Measurements from ENCODE around the gene C10orf105.

The C10orf105 gene

GRCh38 chr10:71713135-71714030, 6.2 kb downstream of the C10orf105 start:
- Histone ChIP-seq H3K9ac (peak overlapping the region; percentile 78), H3K27me3 (no peaks in the 10 kb centered on the region), H4K20me1 (no peaks in the 10 kb centered on the region), H3K27ac (peak overlapping the region; percentile 95), H3K36me3 (no peaks in the 10 kb centered on the region), H3K4me1 (peaks cover 86% of the 10 kb centered on the region), H3K9me3 (no peaks in the 10 kb centered on the region), H3K4me3 (peak overlapping the region; percentile 55), H3K4me2 (peak overlapping the region; percentile 90)
- no peak for TF ChIP-seq Cebpa-rat (IDR thresholded peaks at IDR 0.05)

GRCh38 chr10:71712572-71713134, 6.9 kb downstream of the C10orf105 start:
- Histone ChIP-seq H3K9me3 (no peaks in the 10 kb centered on the region), H3K4me3 (peak overlapping the region; percentile 55; the same call in 1 of the 2 replicates), H3K4me2 (peak overlapping the region; percentile 90), H3K9ac (peak overlapping the region; percentile 78), H3K4me1 (peaks cover 89% of the 10 kb centered on the region), H3K27me3 (no peaks in the 10 kb centered on the region), H4K20me1 (no peaks in the 10 kb centered on the region), H3K36me3 (no peaks in the 10 kb centered on the region), H3K27ac (peak overlapping the region; percentile 95)
- TF ChIP-seq Cebpa-rat (IDR thresholded peaks at IDR 0.05), result no peak

- TF ChIP-seq Cebpa-rat (IDR thresholded peaks at IDR 0.05), result no peak
- peaks cover 89% of the 10 kb centered on the region for H3K4me1 ChIP-seq
- H3K27ac ChIP-seq, result peak overlapping the region; percentile 95
- no peaks in the 10 kb centered on the region for H3K9me3 ChIP-seq
- peak overlapping the region; percentile 90 for H3K4me2 ChIP-seq
- H3K9ac ChIP-seq, result no peak overlapping the region; the same call in 1 of the 2 replicates
- no peaks in the 10 kb centered on the region for H4K20me1 ChIP-seq
- H3K27me3 ChIP-seq, result no peaks in the 10 kb centered on the region
- no peaks in the 10 kb centered on the region for H3K36me3 ChIP-seq
- no peak overlapping the region for H3K4me3 ChIP-seq
Observed at GRCh38 chr10:71712170-71712569, 7.4 kb downstream of the C10orf105 start.

GRCh38 chr10:71711052-71711623, 8.4 kb downstream of the C10orf105 start:
- H3K4me3 ChIP-seq, result no peak overlapping the region
- peaks cover 81% of the 10 kb centered on the region for H3K4me1 ChIP-seq
- H3K36me3 ChIP-seq, result no peaks in the 10 kb centered on the region
- no peaks in the 10 kb centered on the region for H3K27me3 ChIP-seq
- H3K4me2 ChIP-seq, result no peak overlapping the region
- no peak overlapping the region for H3K27ac ChIP-seq
- H3K9me3 ChIP-seq, result no peaks in the 10 kb centered on the region
- TF ChIP-seq Cebpa-rat (IDR thresholded peaks at IDR 0.05), result no peak
- H4K20me1 ChIP-seq, result no peaks in the 10 kb centered on the region
- H3K9ac ChIP-seq, result no peak overlapping the region

- no peak overlapping the region for H3K9ac ChIP-seq
- H4K20me1 ChIP-seq, result no peaks in the 10 kb centered on the region
- no peak overlapping the region for H3K4me3 ChIP-seq
- H3K9me3 ChIP-seq, result no peaks in the 10 kb centered on the region
- H3K4me1 ChIP-seq, result peaks cover 75% of the 10 kb centered on the region
- no peak overlapping the region for H3K27ac ChIP-seq
- no peaks in the 10 kb centered on the region for H3K27me3 ChIP-seq
- no peaks in the 10 kb centered on the region for H3K36me3 ChIP-seq
- H3K4me2 ChIP-seq, result 0 out of 2 replicates have a peak overlapping the region, but pooled peaks have one; percentile 16
- TF ChIP-seq Cebpa-rat (IDR thresholded peaks at IDR 0.05), result no peak
Observed at GRCh38 chr10:71710519-71710918, 9.1 kb downstream of the C10orf105 start.

- Histone ChIP-seq H3K4me3 (no peak overlapping the region), H3K4me1 (peaks cover 61% of the 10 kb centered on the region), H3K4me2 (peak overlapping the region; percentile 16; the same call in 1 of the 2 replicates)
Observed at GRCh38 chr10:71708897-71709882, 10.4 kb downstream of the C10orf105 start.

GRCh38 chr10:71708301-71708703, 11.3 kb downstream of the C10orf105 start:
- H3K4me2 ChIP-seq, result peak overlapping the region; percentile 23
- no peak for TF ChIP-seq Cebpa-rat (IDR thresholded peaks at IDR 0.05)
- no peaks in the 10 kb centered on the region for H3K36me3 ChIP-seq
- H3K9me3 ChIP-seq, result no peaks in the 10 kb centered on the region
- H3K27me3 ChIP-seq, result no peaks in the 10 kb centered on the region
- no peak overlapping the region for H3K9ac ChIP-seq
- H3K4me3 ChIP-seq, result no peak overlapping the region
- H3K4me1 ChIP-seq, result peaks cover 53% of the 10 kb centered on the region
- no peaks in the 10 kb centered on the region for H4K20me1 ChIP-seq
- no peak overlapping the region for H3K27ac ChIP-seq

More at GRCh38 chr10:71708897-71709882, 10.4 kb downstream of the C10orf105 start:
- no peak overlapping the region for H3K27ac ChIP-seq
- no peaks in the 10 kb centered on the region for H4K20me1 ChIP-seq
- no peak overlapping the region for H3K9ac ChIP-seq
- H3K9me3 ChIP-seq, result no peaks in the 10 kb centered on the region
- no peak for TF ChIP-seq Cebpa-rat (IDR thresholded peaks at IDR 0.05)
- no peaks in the 10 kb centered on the region for H3K27me3 ChIP-seq
- H3K36me3 ChIP-seq, result no peaks in the 10 kb centered on the region

GRCh38 chr10:71707240-71707789, 12.3 kb downstream of the C10orf105 start:
- no peak overlapping the region for H3K9ac ChIP-seq
- H3K4me1 ChIP-seq, result peaks cover 43% of the 10 kb centered on the region
- H3K27me3 ChIP-seq, result no peaks in the 10 kb centered on the region
- peak overlapping the region; percentile 23; the same call in 1 of the 2 replicates for H3K4me2 ChIP-seq
- H3K27ac ChIP-seq, result 0 out of 2 replicates have a peak overlapping the region, but pooled peaks have one; percentile 28
- H3K4me3 ChIP-seq, result no peak overlapping the region
- no peaks in the 10 kb centered on the region for H4K20me1 ChIP-seq
- TF ChIP-seq Cebpa-rat (IDR thresholded peaks at IDR 0.05), result no peak
- H3K9me3 ChIP-seq, result no peaks in the 10 kb centered on the region
- no peaks in the 10 kb centered on the region for H3K36me3 ChIP-seq

All from BLaER1 (cell line).